Vagina (tissue), 2 donors: ENCODE measurements around the gene SMC3. TPM values are rescaled to one million over a fixed set of nuclear protein-coding genes. Genes with fewer than 3 reads are reported as not detected.
"Not testable (repeated sequence)": the region's sequence is repeated elsewhere in the genome, so short reads cannot be mapped to it uniquely, and the experiment has no call there.

Source experiments
- DNase-seq, 2 donors: peaks; one replicate each; pipeline ENCODE4 v3.0.0-alpha.2; 2017; ENCODE audit errors: extremely low spot score in 2 of 2
- H3K27ac ChIP-seq: fragments of 200-600 bp; sonication (generic); one replicate; pipeline ENCODE4 v1.5.1; 2019
- H3K27me3 ChIP-seq: fragments of 200-600 bp; sonication (generic); one replicate; pipeline ENCODE4 v1.5.1; 2019
- H3K36me3 ChIP-seq, 2 donors: fragments of 200-600 bp; sonication (generic); one replicate each; pipeline ENCODE4 v1.5.1; 2017 to 2019
- H3K4me1 ChIP-seq: fragments of 200-600 bp; sonication (generic); one replicate; pipeline ENCODE4 v1.5.1; 2019
- H3K4me3 ChIP-seq, 2 donors: fragments of 200-600 bp; sonication (generic); 1 replicate in 1 of 2; 2 replicates in 1 of 2; pipeline ENCODE4 v1.5.1; 2016 to 2019
- H3K9me3 ChIP-seq: fragments of 200-600 bp; sonication (generic); one replicate; pipeline ENCODE4 v1.5.1; 2019
- CTCF ChIP-seq, 3 experiments: fragments of 450-650 bp in 2 of 3; fragments of 200-600 bp in 1 of 3; sonication (generic) in 1 of 3; IDR thresholded peaks; one replicate each; pipeline ENCODE4 v1.5.1; 2017 to 2019; ENCODE audit warnings: antibody characterized with exemption in 3 of 3, mild to moderate bottlenecking in 2 of 3, moderate library complexity in 2 of 3
- POLR2A ChIP-seq, 2 donors: fragments of 450-650 bp; IDR thresholded peaks; one replicate each; pipeline ENCODE4 v1.6.1; 2017; ENCODE audit warnings: antibody characterized with exemption in 2 of 2, mild to moderate bottlenecking in 2 of 2, moderate library complexity in 2 of 2
- POLR2AphosphoS5 ChIP-seq, 2 donors: sonication (generic); formaldehyde crosslinking; IDR thresholded peaks; one replicate each; pipeline ENCODE4 v1.9.0; 2017; ENCODE audit warnings: antibody characterized with exemption in 2 of 2, mild to moderate bottlenecking in 2 of 2, low read depth in 1 of 2; ENCODE audit not compliant: insufficient read depth in 1 of 2
- intact Hi-C: fragments of 100-400 bp; cut with DNase I; formaldehyde crosslinking; loops from one replicate; pipeline ENCODE4 v1.15.1; 2023
- total RNA-seq: library from RNA; depleted of rRNA; stranded (reverse); fragments of >200 nt; gene quantifications from one replicate; pipeline ENCODE4 v1.2.3, GENCODE V29; 2016

Gene SMC3
- total RNA-seq, 1 donor from 2014 or later: 27.5 TPM

GRCh38 chr10:110618230-110618610 lies 50.7 kb downstream of the SMC3 start:
- H3K36me3 ChIP-seq: no peaks in the 10 kb centered on the region
- H3K27me3 ChIP-seq: no peaks in the 10 kb centered on the region
- H3K4me1 ChIP-seq: no peaks in the 10 kb centered on the region
- no peak overlapping the region for H3K4me3 ChIP-seq
- DNase-seq: no peak
- no peak for TF ChIP-seq CTCF (IDR thresholded peaks at IDR 0.05)
- no peak for TF ChIP-seq POLR2AphosphoS5 (IDR thresholded peaks at IDR 0.05; ENCODE audit: insufficient read depth in 1 of 2, low read depth in 1 of 2)
- TF ChIP-seq POLR2A (IDR thresholded peaks at IDR 0.05): no peak
- no peak overlapping the region for H3K27ac ChIP-seq
- intact Hi-C loops: no loop called here
- no peaks in the 10 kb centered on the region for H3K9me3 ChIP-seq

- intact Hi-C loops: no loop called here
- Histone ChIP-seq H3K9me3 (no peaks in the 10 kb centered on the region), H3K4me1 (no peaks in the 10 kb centered on the region), H3K27ac (no peak overlapping the region), H3K36me3 (no peaks in the 10 kb centered on the region), H3K27me3 (no peaks in the 10 kb centered on the region), H3K4me3 (no peak overlapping the region)
- no peak for DNase-seq
- no peak for TF ChIP-seq POLR2AphosphoS5 (IDR thresholded peaks at IDR 0.05; ENCODE audit: insufficient read depth in 1 of 2, low read depth in 1 of 2)
- no peak for TF ChIP-seq CTCF (IDR thresholded peaks at IDR 0.05)
- no peak for TF ChIP-seq POLR2A (IDR thresholded peaks at IDR 0.05)
These were observed 52.3 kb downstream of the SMC3 start for GRCh38 chr10:110619514-110620397.

GRCh38 chr10:110620398-110620719 lies 52.9 kb downstream of the SMC3 start:
- Histone ChIP-seq H3K36me3 (no peaks in the 10 kb centered on the region), H3K27me3 (no peaks in the 10 kb centered on the region), H3K4me3 (no peak overlapping the region), H3K9me3 (no peaks in the 10 kb centered on the region), H3K27ac (no peak overlapping the region), H3K4me1 (no peaks in the 10 kb centered on the region)
- no peak for DNase-seq
- intact Hi-C loops: no loop called here
- TF ChIP-seq POLR2AphosphoS5 (IDR thresholded peaks at IDR 0.05; ENCODE audit: insufficient read depth in 1 of 2, low read depth in 1 of 2) (no peak), CTCF (IDR thresholded peaks at IDR 0.05) (no peak), POLR2A (IDR thresholded peaks at IDR 0.05) (no peak)

- intact Hi-C loops, H3K4me3 ChIP-seq, DNase-seq, H3K36me3 ChIP-seq, H3K4me1 ChIP-seq, H3K27ac ChIP-seq, H3K27me3 ChIP-seq, H3K9me3 ChIP-seq: not testable (repeated sequence)
These were observed 55.8 kb downstream of the SMC3 start for GRCh38 chr10:110623316-110623715.

GRCh38 chr10:110625356-110625894 lies 57.9 kb downstream of the SMC3 start:
- intact Hi-C loops: no loop called here
- no peak overlapping the region for H3K4me3 ChIP-seq
- no peak for DNase-seq
- no peak overlapping the region for H3K27ac ChIP-seq
- TF ChIP-seq POLR2A (IDR thresholded peaks at IDR 0.05) (no peak), CTCF (IDR thresholded peaks at IDR 0.05) (no peak), POLR2AphosphoS5 (IDR thresholded peaks at IDR 0.05; ENCODE audit: insufficient read depth in 1 of 2, low read depth in 1 of 2) (no peak)
- H3K9me3 ChIP-seq: no peaks in the 10 kb centered on the region
- no peaks in the 10 kb centered on the region for H3K27me3 ChIP-seq
- no peaks in the 10 kb centered on the region for H3K36me3 ChIP-seq
- peaks cover 4% of the 10 kb centered on the region for H3K4me1 ChIP-seq
